MM.1S (cell line): ENCODE results near the gene HOXC4.

Source experiments
- DNase-seq: peaks from one replicate; pipeline ENCODE4 v3.0.0-alpha.2; 2015
- H2AFZ ChIP-seq: fragments of 300-600 bp; sonication (generic); 2 replicates; pipeline ENCODE4 v1.6.0; 2016; ENCODE audit warnings: antibody characterized with exemption, low read length
- H3F3A ChIP-seq: fragments of 300-600 bp; sonication (generic); 2 replicates; pipeline ENCODE4 v1.6.1; 2016; ENCODE audit warnings: mild to moderate bottlenecking, antibody characterized with exemption, low read length, moderate library complexity, mixed read lengths; ENCODE audit not compliant: insufficient read depth
- H3K27ac ChIP-seq: fragments of 300-600 bp; sonication (generic); 2 replicates; pipeline ENCODE4 v1.5.1; 2016; ENCODE audit warnings: mild to moderate bottlenecking, low read length
- H3K27me3 ChIP-seq: fragments of 300-600 bp; sonication (generic); replicated peaks from 2 replicates; pipeline ENCODE4 v1.6.0; 2016; ENCODE audit warnings: low read length; ENCODE audit not compliant: insufficient read depth
- H3K36me3 ChIP-seq: fragments of 300-600 bp; sonication (generic); replicated peaks from 2 replicates; pipeline ENCODE4 v1.6.1; 2016; ENCODE audit warnings: mild to moderate bottlenecking, low read length, mixed read lengths; ENCODE audit not compliant: insufficient read depth
- H3K4me1 ChIP-seq: fragments of 300-600 bp; sonication (generic); 2 replicates; pipeline ENCODE4 v1.6.1; 2016; ENCODE audit warnings: low read length, mixed read lengths
- H3K4me2 ChIP-seq: fragments of 300-600 bp; sonication (generic); 2 replicates; pipeline ENCODE4 v1.6.0; 2016; ENCODE audit warnings: low read depth, low read length
- H3K4me3 ChIP-seq: fragments of 300-600 bp; sonication (generic); 2 replicates; pipeline ENCODE4 v1.5.1; 2016; ENCODE audit warnings: low read length, mixed read lengths
- H3K79me2 ChIP-seq: fragments of 300-600 bp; sonication (generic); 2 replicates; pipeline ENCODE4 v1.6.1; 2016; ENCODE audit warnings: mixed run types, low read length, mixed read lengths
- H3K9ac ChIP-seq: fragments of 300-600 bp; sonication (generic); 2 replicates; pipeline ENCODE4 v1.6.1; 2016; ENCODE audit warnings: low read length, mixed read lengths
- H3K9me2 ChIP-seq: fragments of 300-600 bp; sonication (generic); replicated peaks from 2 replicates; pipeline ENCODE4 v1.6.1; 2016; ENCODE audit warnings: mild to moderate bottlenecking, low read length, mixed read lengths; ENCODE audit not compliant: insufficient read depth
- H3K9me3 ChIP-seq: fragments of 300-600 bp; sonication (generic); replicated peaks from 2 replicates; pipeline ENCODE4 v1.6.1; 2016; ENCODE audit warnings: mild to moderate bottlenecking, low read length, mixed read lengths; ENCODE audit not compliant: insufficient read depth
- H4K20me1 ChIP-seq: fragments of 300-600 bp; sonication (generic); 2 replicates; pipeline ENCODE4 v1.6.1; 2016; ENCODE audit warnings: mild to moderate bottlenecking, low read length, moderate library complexity, mixed read lengths; ENCODE audit not compliant: insufficient read depth
- CTCF ChIP-seq: fragments of 300-600 bp; sonication (generic); IDR thresholded peaks from 2 replicates; pipeline ENCODE4 v1.5.1; 2016; ENCODE audit warnings: antibody characterized with exemption, low read length, mixed read lengths
- EZH2 ChIP-seq: fragments of 300-600 bp; sonication (generic); optimal IDR thresholded peaks from 2 replicates; pipeline ENCODE3; 2017; ENCODE audit warnings: low read depth, mild to moderate bottlenecking, antibody characterized with exemption, low read length, mixed read lengths
- EZH2phosphoT487 ChIP-seq: fragments of 300-600 bp; sonication (generic); IDR thresholded peaks from 2 replicates; pipeline ENCODE4 v1.6.1; 2018; ENCODE audit warnings: antibody characterized with exemption, low read length

Gene HOXC4

GRCh38 chr12:54007538-54008259 lies 45.9 kb upstream of the HOXC4 start:
- H3K27ac ChIP-seq: no peak overlapping the region
- H4K20me1 ChIP-seq: no peaks in the 10 kb centered on the region
- no peak overlapping the region for H3K9ac ChIP-seq
- no peak for DNase-seq
- no peaks in the 10 kb centered on the region for H3K36me3 ChIP-seq
- H3K9me3 ChIP-seq: no peaks in the 10 kb centered on the region
- H3K79me2 ChIP-seq: no peaks in the 10 kb centered on the region
- no peaks in the 10 kb centered on the region for H3K9me2 ChIP-seq
- no peak overlapping the region for H3K4me2 ChIP-seq
- 0 out of 2 replicates have a peak, but pooled peaks cover 5% of the 10 kb centered on the region for H3K4me1 ChIP-seq
- no peaks in the 10 kb centered on the region for H3F3A ChIP-seq
- TF ChIP-seq EZH2phosphoT487 (no peak), CTCF (no peak), EZH2 (no peak)
- H2AFZ ChIP-seq: no peak overlapping the region
- H3K27me3 ChIP-seq: peaks cover 93% of the 10 kb centered on the region
- H3K4me3 ChIP-seq: no peak overlapping the region

GRCh38 chr12:54008260-54008552 lies 45.4 kb upstream of the HOXC4 start:
- H3K79me2 ChIP-seq: no peaks in the 10 kb centered on the region
- no peaks in the 10 kb centered on the region for H3K36me3 ChIP-seq
- no peaks in the 10 kb centered on the region for H4K20me1 ChIP-seq
- no peak overlapping the region for H3K9ac ChIP-seq
- no peaks in the 10 kb centered on the region for H3K9me2 ChIP-seq
- TF ChIP-seq EZH2phosphoT487: no peak
- no peak for TF ChIP-seq CTCF
- peak; percentile 30 for TF ChIP-seq EZH2
- H3K9me3 ChIP-seq: no peaks in the 10 kb centered on the region
- no peak overlapping the region for H3K27ac ChIP-seq
- no peak for DNase-seq
- peaks cover 93% of the 10 kb centered on the region for H3K27me3 ChIP-seq
- no peaks in the 10 kb centered on the region for H3F3A ChIP-seq
- H3K4me3 ChIP-seq: no peak overlapping the region
- H3K4me2 ChIP-seq: no peak overlapping the region
- H2AFZ ChIP-seq: no peak overlapping the region
- 0 out of 2 replicates have a peak, but pooled peaks cover 5% of the 10 kb centered on the region for H3K4me1 ChIP-seq

GRCh38 chr12:54009171-54010052 lies 44.2 kb upstream of the HOXC4 start:
- H3K4me1 ChIP-seq: 0 out of 2 replicates have a peak, but pooled peaks cover 5% of the 10 kb centered on the region
- no peaks in the 10 kb centered on the region for H3K9me2 ChIP-seq
- H3K9ac ChIP-seq: no peak overlapping the region
- DNase-seq: no peak
- H3K36me3 ChIP-seq: no peaks in the 10 kb centered on the region
- H3K4me3 ChIP-seq: no peak overlapping the region
- peak; percentile 96 for TF ChIP-seq EZH2
- TF ChIP-seq CTCF: no peak
- H3F3A ChIP-seq: no peaks in the 10 kb centered on the region
- H3K9me3 ChIP-seq: no peaks in the 10 kb centered on the region
- no peaks in the 10 kb centered on the region for H3K79me2 ChIP-seq
- no peaks in the 10 kb centered on the region for H4K20me1 ChIP-seq
- no peak overlapping the region for H2AFZ ChIP-seq
- no peak overlapping the region for H3K4me2 ChIP-seq
- H3K27ac ChIP-seq: no peak overlapping the region
- H3K27me3 ChIP-seq: peaks cover 95% of the 10 kb centered on the region
